GM18519 (cell line): ENCODE data around the gene SMIM1.
"Not testable (repeated sequence)": the region's sequence is repeated elsewhere in the genome, so short reads cannot be mapped to it uniquely, and the experiment has no call there.

Experiments
- ATAC-seq: cut with Tn5 transposase; IDR thresholded peaks from one replicate; pipeline ENCODE4 v1.9.1; 2021; ENCODE audit warnings: mild to moderate bottlenecking, moderate library complexity; ENCODE audit not compliant: unreplicated experiment, low FRiP score

SMIM1 gene, protein sequence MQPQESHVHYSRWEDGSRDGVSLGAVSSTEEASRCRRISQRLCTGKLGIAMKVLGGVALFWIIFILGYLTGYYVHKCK

DNA sequence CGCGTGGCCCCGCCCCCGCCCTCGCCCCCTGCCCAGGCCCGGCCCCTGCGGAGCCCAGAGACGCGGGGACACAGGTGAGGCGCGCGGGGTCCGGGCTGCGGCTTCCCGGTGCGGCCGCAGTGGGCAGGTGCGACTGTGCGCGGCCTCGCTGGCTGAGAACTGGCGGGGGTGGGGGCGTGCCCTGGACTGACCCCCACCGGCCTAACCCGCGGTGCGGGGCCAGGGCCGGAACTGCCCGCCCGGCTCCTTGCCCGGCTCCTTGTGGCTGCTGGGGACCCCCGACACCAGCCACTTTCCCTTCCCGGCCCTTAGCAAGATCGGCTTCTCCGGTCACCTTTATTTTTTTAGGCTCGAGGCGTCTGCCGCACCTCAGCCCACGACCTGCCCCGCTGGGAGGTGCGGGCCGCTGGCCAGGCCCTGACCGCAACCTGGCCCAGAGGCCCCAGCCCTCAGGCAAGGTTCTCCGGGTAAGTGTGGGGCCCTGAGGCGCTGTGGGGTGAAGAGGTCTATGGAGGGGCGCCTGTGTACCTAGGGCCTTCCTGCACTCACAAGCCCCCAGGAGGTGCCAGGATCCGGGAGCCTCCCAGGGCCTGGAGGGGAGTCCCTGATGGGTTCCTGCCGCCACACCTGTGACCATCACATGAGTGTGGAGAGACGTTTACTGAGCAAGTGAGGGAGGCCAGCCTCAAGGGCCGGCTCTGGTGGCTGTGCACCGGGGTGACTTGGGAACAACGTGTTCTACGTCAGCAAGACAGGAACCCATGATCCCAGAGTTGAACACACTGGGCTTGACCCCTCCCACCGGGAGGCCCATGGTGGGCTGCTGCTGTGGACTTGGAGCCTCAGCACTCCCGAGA lies at the start of gene SMIM1:
TSS of gene SMIM1 (plus strand) at position 35 of the 857 bp plus-strand sequence. CDS start 2,625 bp downstream, outside the sequence.
- no peak for ATAC-seq

DNA sequence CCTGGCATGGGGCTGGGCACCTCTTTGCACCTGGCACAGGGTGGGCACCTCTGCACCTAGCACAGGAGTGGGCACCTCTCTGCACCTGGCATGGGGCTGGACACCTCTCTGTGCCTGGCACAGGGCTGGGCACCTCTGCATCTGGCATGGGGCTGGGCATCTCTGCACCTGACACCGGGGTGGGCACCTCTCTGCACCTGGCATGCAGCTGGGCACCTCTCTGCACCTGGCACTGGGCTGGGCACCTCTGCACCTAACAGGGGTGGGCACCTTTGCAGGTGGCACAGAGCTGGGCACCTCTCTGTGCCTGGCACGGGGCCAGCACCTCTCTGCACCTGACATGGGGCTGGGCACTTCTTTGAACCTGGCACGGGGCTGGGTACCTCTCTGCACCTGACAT lies 49.7 kb upstream of the SMIM1 start:
- no peak for ATAC-seq

DNA sequence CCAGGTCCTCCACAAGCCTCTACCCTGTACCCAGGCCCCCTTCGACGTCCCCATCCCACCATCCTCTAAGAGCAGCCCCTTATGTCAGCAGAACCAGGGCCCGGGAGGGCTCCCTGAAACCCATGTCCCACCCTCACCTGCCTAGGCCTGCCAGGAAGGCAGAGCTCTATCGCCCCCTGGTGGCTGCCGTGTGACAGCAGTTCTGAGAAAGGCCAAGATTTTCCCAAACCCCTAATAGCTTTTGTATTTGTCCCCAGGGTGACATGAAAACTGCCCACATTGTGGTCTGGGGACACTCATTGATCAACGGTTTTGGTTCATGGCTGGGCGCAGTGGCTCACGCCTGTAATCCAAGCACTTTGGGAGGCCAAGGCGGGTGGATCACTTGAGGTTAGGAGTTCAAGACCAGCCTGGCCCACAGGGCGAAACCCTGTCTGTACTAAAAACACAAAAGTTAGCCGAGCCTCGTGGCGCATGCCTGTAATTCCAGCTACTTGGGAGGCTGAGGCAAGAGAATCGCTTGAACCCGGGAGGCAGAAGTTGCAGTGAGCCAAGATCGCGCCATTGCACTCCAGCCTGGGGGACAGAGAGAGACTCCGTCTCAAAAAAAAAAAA lies 48.0 kb upstream of the SMIM1 start:
- not testable (repeated sequence) for ATAC-seq

DNA sequence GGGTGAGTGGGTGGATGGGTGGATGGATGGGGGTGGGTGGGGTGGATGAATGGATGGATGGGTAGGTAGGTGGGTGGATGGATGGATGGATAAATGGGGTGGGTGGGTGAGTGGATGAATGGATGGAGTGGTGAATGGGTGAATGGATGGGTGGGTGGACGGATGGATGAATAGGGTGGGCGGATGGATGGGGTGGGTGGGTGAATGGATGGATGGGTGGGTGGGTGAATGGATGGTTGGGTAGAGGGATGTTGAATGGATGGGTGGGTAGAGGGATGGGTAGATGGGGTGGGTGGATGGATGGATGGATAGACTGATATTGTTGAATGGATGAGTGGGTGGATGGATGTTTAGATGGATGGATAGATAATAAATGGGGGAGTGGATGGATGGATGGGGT lies 47.2 kb upstream of the SMIM1 start:
- ATAC-seq, result no peak

DNA sequence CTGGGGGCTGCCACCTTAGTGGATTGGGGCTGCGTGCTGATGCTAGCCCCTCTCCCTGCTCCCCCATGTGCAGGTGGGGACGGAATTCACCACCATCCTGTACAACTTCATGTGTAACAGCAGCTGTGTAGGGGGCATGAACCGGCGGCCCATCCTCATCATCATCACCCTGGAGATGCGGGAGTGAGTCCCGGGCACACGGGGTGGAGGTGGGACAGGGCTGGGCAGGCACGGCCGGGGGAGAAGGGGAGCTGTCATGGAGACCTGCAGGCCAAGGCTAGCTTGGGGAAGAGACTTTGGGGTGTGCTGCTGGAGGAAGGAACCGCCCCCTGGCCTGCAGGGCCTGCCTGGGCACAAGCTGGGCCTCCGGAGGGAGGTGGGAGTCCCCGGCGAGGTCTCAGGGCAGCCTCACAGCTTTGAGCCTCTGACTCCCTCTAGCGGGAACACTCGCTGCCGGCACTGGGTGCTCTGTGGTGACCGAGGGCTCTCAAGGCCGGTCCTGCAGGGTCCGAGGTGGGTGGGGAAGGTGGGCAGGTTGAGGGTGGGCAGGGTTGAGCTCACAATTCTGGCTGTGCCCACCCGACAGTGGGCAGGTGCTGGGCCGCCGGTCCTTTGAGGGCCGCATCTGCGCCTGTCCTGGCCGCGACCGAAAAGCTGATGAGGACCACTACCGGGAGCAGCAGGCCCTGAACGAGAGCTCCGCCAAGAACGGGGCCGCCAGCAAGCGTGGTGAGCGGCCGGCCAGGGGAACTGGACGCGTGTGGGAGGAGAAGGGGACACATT lies 45.3 kb upstream of the SMIM1 start:
- no peak for ATAC-seq

DNA sequence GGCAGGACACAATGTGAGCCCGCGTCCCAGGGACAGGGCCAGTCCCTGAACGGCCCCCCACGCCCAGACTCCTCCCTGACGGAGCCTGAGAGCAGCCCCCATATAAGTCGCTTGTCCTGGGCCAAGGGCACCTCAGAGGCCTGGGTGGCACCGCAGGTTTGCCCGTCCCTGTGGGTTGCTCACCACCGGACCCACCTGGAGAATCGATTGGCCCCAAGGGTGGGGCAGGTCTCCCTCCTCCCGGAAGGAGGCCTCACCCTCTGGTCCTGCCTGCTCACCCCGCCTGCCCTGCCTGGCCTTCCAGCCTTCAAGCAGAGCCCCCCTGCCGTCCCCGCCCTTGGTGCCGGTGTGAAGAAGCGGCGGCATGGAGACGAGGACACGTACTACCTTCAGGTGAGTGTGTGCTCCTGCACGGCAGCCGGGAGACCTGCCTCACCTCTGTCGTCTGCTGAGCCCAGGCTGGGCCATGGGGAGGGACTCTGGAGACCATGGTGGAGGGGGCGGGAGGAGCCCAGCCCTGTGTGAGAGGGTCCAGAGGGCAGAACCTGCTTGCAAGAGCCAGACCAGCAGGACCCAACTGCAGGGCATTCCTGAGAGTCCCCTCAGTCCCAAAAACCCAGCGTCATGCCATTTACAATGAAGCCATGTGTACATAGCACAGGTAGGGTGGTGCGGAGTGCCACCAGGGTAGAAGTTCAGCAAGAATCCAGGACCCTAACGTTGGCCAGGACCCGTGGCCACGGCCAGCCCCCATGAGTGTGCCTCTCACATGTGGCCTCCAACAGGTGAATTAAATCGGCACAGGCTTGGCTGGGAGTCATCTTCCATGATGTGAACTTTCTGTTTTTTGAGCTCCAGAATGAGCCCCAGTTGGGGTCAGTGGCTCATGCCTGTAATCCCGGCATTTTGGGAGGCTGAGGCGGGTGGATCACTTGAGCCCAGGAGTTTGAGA lies 44.4 kb upstream of the SMIM1 start:
- no peak for ATAC-seq

DNA sequence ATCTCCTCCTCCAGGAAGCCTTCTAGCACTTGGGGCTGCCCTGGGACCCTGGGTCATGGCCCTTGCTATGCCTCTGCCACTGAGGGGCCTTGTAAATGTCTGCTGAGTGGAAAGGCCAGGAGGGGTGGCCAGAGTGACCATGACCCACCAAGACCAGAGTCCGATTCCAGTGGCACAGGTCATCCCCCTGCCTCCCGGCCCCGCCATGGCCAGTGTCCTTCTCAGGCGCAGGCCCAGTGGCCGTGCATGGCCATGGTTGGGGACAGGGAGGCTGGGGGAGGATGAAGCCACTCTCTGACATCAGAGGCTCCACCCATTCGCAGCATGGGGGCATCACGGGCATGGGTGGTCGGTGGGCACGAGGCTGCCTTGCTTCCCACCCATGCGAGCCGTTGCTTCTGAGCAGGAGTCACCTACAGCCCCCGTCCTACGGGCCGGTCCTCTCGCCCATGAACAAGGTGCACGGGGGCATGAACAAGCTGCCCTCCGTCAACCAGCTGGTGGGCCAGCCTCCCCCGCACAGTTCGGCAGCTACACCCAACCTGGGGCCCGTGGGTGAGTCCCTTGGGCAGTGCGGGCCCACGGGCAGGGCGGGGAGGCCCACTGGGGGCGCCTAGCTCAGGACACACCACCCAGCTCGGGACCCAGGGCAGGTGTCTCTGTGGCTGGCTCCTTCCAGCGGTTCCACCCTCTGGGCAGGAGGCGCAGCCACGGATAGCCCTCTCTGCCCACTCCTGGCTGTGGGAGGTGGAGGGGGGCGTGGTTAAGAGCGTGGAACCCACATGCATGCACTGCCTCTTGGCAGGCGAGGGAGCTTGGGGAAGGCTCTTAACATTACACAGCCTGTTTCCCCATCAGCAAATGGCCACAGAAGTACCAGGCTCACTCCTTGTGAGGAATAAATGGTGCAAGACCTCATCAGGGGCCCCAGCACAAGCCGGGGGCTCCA lies 42.7 kb upstream of the SMIM1 start:
- ATAC-seq, result no peak

DNA sequence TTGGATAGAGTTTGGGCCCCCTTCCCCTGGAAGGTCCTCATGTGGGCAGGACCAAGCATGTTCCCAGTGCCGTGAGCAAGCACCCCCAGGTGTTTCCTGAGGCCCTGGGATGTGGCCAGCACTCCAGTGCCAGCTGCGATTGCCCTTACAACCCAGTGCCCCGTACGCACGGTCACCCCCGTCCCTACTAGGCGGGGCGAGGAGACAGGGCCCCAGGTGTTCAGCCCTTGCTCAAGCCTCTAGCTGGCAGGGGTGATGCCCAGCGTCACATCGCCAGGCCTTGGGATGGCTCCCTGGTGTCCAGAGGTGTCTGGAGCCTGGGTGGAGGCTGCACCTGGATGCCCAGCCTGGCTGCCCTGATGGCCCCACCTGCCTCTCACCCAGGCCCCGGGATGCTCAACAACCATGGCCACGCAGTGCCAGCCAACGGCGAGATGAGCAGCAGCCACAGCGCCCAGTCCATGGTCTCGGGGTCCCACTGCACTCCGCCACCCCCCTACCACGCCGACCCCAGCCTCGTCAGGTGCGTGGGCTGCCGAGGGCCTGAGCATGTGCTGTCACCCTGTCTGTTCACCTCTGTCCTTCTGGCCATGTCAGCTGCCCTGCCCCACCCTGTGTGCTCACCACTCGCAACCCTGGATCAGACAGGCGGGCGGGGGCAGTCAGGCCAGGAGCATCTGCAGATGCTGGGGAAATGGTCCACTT lies 41.9 kb upstream of the SMIM1 start:
- no peak for ATAC-seq

DNA sequence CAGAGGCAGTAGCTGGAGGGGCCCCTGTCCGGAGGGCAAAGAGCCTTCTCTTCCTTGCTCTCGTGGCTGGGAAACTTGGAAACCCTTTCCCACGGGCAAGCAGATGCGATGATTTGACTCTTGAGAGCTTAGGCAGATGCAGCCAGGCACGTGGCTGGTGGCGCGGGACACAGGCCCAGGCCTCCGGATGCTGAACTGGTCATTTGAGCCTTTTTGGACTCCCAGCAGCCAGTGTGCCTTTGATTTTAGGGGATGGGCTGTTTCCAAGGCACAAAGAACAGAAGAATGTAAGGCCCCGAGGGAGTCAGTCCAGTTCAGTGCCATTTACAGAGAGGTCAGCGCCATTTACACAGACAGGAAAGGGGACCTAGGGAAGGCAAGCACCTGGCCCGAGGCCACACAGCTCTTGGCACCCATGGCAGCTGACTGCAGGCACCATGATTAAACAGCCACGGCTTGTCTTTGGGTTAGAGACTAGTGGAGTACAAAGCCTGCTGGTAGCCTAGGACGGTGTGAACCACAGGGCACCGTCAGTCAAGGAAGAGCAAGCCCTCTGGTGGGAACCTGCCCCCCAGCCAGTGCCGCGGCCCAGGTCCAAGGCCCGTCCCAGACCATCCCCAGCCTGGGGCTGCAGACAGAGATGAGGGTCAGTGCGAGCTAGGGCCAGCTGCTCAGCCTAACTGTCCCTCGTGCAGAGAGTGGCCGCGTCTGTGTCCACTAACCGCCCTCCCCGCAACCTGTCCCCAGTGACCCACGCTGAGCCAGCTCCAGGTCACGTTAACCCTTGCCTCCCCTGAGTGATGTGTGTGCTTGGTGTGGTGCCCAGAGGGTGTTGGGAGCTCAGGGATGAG lies 40.7 kb upstream of the SMIM1 start:
- ATAC-seq, result no peak

DNA sequence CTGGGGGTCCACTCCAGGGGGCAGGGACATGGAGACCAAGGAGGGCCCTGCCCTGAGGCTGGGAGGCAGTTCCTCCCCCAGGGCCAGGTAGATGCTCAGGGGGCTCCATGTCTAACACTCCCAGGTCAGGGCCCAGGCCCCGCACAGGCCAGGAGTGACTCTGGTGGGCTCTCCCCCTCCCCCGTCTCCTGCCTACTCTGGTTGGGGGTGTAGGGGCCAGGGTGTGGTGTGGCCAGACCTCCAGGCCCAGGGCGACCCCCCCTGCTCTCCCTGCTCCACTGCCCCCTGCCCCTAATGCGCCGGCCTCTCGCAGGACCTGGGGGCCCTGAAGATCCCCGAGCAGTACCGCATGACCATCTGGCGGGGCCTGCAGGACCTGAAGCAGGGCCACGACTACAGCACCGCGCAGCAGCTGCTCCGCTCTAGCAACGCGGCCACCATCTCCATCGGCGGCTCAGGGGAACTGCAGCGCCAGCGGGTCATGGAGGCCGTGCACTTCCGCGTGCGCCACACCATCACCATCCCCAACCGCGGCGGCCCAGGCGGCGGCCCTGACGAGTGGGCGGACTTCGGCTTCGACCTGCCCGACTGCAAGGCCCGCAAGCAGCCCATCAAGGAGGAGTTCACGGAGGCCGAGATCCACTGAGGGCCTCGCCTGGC lies 40.0 kb upstream of the SMIM1 start:
- no peak for ATAC-seq

DNA sequence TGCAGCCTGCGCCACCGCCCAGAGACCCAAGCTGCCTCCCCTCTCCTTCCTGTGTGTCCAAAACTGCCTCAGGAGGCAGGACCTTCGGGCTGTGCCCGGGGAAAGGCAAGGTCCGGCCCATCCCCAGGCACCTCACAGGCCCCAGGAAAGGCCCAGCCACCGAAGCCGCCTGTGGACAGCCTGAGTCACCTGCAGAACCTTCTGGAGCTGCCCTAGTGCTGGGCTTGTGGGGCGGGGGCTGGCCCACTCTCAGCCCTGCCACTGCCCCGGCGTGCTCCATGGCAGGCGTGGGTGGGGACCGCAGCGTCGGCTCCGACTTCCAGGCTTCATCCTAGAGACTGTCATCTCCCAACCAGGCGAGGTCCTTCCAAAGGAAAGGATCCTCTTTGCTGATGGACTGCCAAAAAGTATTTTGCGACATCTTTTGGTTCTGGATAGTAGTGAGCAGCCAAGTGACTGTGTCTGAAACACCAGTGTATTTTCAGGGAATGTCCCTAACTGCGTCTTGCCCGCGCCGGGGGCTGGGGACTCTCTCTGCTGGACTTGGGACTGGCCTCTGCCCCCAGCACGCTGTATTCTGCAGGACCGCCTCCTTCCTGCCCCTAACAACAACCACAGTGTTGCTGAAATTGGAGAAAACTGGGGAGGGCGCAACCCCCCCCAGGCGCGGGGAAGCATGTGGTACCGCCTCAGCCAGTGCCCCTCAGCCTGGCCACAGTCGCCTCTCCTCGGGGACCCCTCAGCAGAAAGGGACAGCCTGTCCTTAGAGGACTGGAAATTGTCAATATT lies 39.3 kb upstream of the SMIM1 start:
- ATAC-seq, result no peak

DNA sequence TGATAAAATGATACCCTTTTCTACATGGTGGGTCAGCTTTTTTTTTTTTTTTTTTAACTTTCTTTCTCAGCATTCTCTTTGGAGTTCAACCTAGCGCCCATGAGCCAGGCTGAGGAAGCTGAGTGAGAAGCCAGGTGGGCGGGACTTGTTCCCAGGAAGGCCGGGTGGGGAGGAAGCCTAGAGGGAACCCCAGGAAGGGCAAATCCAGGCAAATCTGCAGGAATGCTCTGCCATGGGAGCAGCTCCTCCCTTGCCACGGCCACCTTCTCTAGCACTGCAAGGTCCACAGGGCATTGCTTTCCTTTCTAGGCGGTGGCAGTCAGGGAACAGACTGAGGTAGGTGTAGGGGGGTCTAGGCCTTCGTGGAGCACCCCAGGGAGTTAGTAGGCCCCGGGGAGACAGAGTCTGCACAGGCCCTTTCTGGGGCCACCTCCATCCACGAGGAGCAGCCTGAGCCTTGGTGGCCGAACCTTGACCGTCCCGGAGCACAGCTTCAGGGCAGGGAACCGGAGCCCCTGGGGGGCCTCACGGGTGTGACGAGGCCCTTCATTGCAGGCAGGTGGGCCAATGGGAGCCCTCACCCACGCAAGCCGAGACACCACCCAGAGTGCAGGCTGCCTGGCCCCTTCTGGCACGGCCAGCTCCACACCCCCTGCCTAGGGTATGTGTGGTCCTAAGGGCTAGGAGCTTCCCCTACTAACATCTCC lies 38.5 kb upstream of the SMIM1 start:
- no peak for ATAC-seq

DNA sequence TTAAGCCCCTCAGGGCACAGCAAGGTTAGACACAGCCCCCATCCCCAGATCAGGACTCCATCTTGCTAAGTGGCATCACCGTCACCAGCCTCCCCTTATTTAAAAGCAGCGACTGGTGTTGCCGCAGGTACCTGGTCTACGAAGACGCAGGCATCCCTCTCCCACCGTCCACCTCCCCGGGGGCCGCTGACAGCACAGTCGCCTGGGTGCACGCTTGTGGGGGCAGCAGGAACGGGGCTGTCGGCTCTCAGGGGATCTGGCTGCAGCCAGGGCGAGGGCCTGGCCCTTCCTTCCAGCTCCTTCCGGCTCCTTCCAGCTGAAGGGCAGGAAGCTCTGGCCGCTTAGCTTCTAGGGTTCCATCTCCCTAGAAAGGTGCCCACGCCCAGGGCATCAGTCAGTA lies 37.9 kb upstream of the SMIM1 start:
- ATAC-seq, result no peak

DNA sequence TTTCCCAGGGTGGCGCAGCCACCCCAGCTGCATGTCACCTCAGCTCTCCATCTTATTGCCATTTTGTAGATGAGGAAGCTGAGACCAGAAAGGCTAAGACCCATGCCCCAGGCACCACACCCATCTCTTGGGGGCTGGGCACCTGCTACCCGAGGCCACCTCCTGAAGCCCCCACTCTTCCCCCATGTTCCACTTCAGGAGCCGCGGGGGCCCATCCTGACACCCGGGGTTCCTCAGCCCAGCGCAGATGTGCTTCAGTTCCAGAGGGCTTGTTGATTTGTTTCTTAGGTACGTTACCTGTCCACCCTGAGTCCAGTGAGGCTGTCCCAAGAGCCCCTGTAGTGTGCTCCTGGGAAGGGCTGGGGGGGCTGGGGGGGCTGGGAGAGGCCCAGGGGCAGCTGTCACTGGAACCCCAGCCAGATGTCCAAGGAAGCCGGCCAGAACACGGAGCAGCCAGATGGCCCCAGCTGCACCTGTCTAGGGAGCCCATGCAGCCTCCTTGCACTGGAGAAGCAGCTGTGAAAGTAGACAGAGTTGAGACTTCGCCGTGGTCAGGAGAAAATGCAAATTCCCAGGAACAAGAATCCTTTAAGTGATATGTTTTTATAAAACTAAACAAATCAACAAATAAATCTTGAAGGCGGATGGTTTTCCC lies 37.4 kb upstream of the SMIM1 start:
- no peak for ATAC-seq

DNA sequence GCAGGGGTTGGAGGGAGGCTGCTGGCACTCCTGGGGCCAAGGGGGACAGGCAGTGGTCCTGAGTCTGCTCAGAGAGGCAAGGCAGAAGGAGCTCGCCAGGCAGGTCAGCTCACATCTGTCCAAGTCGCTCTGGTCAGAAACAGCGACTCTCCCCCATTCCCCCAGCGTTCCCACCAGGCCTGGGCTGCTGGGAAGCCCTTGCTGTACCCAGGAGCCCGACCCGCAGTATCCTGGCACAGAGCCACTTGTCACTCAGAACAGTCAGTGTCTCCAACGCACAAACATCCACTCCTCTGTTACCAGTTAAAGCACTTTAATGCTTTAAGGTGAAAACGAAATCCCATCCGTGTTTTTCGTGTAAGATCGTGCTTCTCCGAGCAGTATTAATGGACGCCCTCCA lies 36.9 kb upstream of the SMIM1 start:
- no peak for ATAC-seq
